Activated naive CD4-positive, alpha-beta T cell treated with anti-CD3 and anti-CD28 coated beads, Interleukin-2, amount 50 U/mL, for 24 hours (primary cell): ENCODE results near the gene BBS10.
"Not testable (repeated sequence)": the region's sequence is repeated elsewhere in the genome, so short reads cannot be mapped to it uniquely, and the experiment has no call there.

ENCODE experiments used
- H3K27ac Mint-ChIP-seq: one replicate; pipeline ENCODE4 v1.8.0; 2021; ENCODE audit warnings: mild to moderate bottlenecking, mixed read lengths
- H3K27me3 Mint-ChIP-seq: one replicate; pipeline ENCODE4 v1.8.0; 2021; ENCODE audit warnings: mixed read lengths
- H3K36me3 Mint-ChIP-seq: one replicate; pipeline ENCODE4 v1.8.0; 2021; ENCODE audit warnings: mixed read lengths
- H3K4me1 Mint-ChIP-seq: one replicate; pipeline ENCODE4 v1.8.0; 2021; ENCODE audit warnings: mixed read lengths
- H3K4me3 Mint-ChIP-seq: one replicate; pipeline ENCODE4 v1.8.0; 2021; ENCODE audit warnings: mild to moderate bottlenecking, mixed read lengths
- H3K9me3 Mint-ChIP-seq: one replicate; pipeline ENCODE4 v1.8.0; 2021; ENCODE audit warnings: mixed read lengths

The BBS10 gene

GRCh38 chr12:76346236-76346635, 2.0 kb downstream of the BBS10 start:
- Mint-ChIP-seq H3K36me3 (no peaks in the 10 kb centered on the region), H3K27ac (no peak overlapping the region), H3K9me3 (no peaks in the 10 kb centered on the region), H3K4me3 (no peak overlapping the region), H3K27me3 (no peaks in the 10 kb centered on the region), H3K4me1 (peaks cover 41% of the 10 kb centered on the region)

GRCh38 chr12:76345569-76345968, 2.6 kb downstream of the BBS10 start:
- Mint-ChIP-seq H3K27me3 (no peaks in the 10 kb centered on the region), H3K36me3 (no peaks in the 10 kb centered on the region), H3K4me3 (peak overlapping the region; percentile 15), H3K4me1 (peaks cover 41% of the 10 kb centered on the region), H3K9me3 (no peaks in the 10 kb centered on the region), H3K27ac (no peak overlapping the region)

- H3K9me3 Mint-ChIP-seq = no peaks in the 10 kb centered on the region
- H3K36me3 Mint-ChIP-seq = no peaks in the 10 kb centered on the region
- peaks cover 23% of the 10 kb centered on the region for H3K4me1 Mint-ChIP-seq
- H3K27me3 Mint-ChIP-seq = no peaks in the 10 kb centered on the region
- H3K4me3 Mint-ChIP-seq = no peak overlapping the region
- no peak overlapping the region for H3K27ac Mint-ChIP-seq
Observed at GRCh38 chr12:76341436-76342030, 6.7 kb downstream of the BBS10 start.

- no peaks in the 10 kb centered on the region for H3K27me3 Mint-ChIP-seq
- no peak overlapping the region for H3K27ac Mint-ChIP-seq
- peaks cover 16% of the 10 kb centered on the region for H3K4me1 Mint-ChIP-seq
- H3K36me3 Mint-ChIP-seq = no peaks in the 10 kb centered on the region
- no peaks in the 10 kb centered on the region for H3K9me3 Mint-ChIP-seq
- no peak overlapping the region for H3K4me3 Mint-ChIP-seq
Observed at GRCh38 chr12:76340680-76341435, 7.4 kb downstream of the BBS10 start.

- Mint-ChIP-seq H3K4me3 (no peak overlapping the region), H3K27me3 (no peaks in the 10 kb centered on the region), H3K36me3 (no peaks in the 10 kb centered on the region), H3K4me1 (peaks cover 5% of the 10 kb centered on the region), H3K9me3 (no peaks in the 10 kb centered on the region), H3K27ac (no peak overlapping the region)
Observed at GRCh38 chr12:76337583-76337982, 10.6 kb downstream of the BBS10 start.

- Mint-ChIP-seq H3K4me1 (no peaks in the 10 kb centered on the region), H3K36me3 (no peaks in the 10 kb centered on the region), H3K9me3 (peaks cover 5% of the 10 kb centered on the region), H3K27me3 (peaks cover 7% of the 10 kb centered on the region), H3K4me3 (no peak overlapping the region), H3K27ac (no peak overlapping the region)
Observed at GRCh38 chr12:76332606-76333005, 15.6 kb downstream of the BBS10 start.

- Mint-ChIP-seq H3K9me3 (peaks cover 5% of the 10 kb centered on the region), H3K4me1 (no peaks in the 10 kb centered on the region), H3K36me3 (no peaks in the 10 kb centered on the region), H3K27ac (no peak overlapping the region), H3K27me3 (peaks cover 7% of the 10 kb centered on the region), H3K4me3 (no peak overlapping the region)
Observed at GRCh38 chr12:76329606-76330005, 18.6 kb downstream of the BBS10 start.

- H3K27ac Mint-ChIP-seq = no peak overlapping the region
- peaks cover 5% of the 10 kb centered on the region for H3K9me3 Mint-ChIP-seq
- H3K27me3 Mint-ChIP-seq = peaks cover 7% of the 10 kb centered on the region
Observed at GRCh38 chr12:76329159-76329558, 19.1 kb downstream of the BBS10 start.

GRCh38 chr12:76319595-76320319, 28.5 kb downstream of the BBS10 start:
- not testable (repeated sequence) for H3K27me3 Mint-ChIP-seq, H3K9me3 Mint-ChIP-seq, H3K27ac Mint-ChIP-seq, H3K4me3 Mint-ChIP-seq, H3K36me3 Mint-ChIP-seq, H3K4me1 Mint-ChIP-seq

More at GRCh38 chr12:76329159-76329558, 19.1 kb downstream of the BBS10 start:
- Mint-ChIP-seq H3K4me1 (no peaks in the 10 kb centered on the region), H3K4me3 (no peak overlapping the region), H3K36me3 (no peaks in the 10 kb centered on the region)

- Mint-ChIP-seq H3K27me3 (peaks cover 5% of the 10 kb centered on the region), H3K36me3 (no peaks in the 10 kb centered on the region), H3K27ac (no peak overlapping the region), H3K4me1 (no peaks in the 10 kb centered on the region), H3K4me3 (no peak overlapping the region), H3K9me3 (no peaks in the 10 kb centered on the region)
Observed at GRCh38 chr12:76318773-76319594, 29.2 kb downstream of the BBS10 start.

- no peak overlapping the region for H3K27ac Mint-ChIP-seq
- H3K4me1 Mint-ChIP-seq = no peaks in the 10 kb centered on the region
- no peaks in the 10 kb centered on the region for H3K9me3 Mint-ChIP-seq
- H3K27me3 Mint-ChIP-seq = peaks cover 5% of the 10 kb centered on the region
- no peak overlapping the region for H3K4me3 Mint-ChIP-seq
- no peaks in the 10 kb centered on the region for H3K36me3 Mint-ChIP-seq
Observed at GRCh38 chr12:76317976-76318375, 30.2 kb downstream of the BBS10 start.

GRCh38 chr12:76316468-76316867, 31.7 kb downstream of the BBS10 start:
- no peaks in the 10 kb centered on the region for H3K9me3 Mint-ChIP-seq

GRCh38 chr12:76313299-76313698, 34.9 kb downstream of the BBS10 start:
- H3K36me3 Mint-ChIP-seq = no peaks in the 10 kb centered on the region
- no peak overlapping the region for H3K27ac Mint-ChIP-seq
- no peak overlapping the region for H3K4me3 Mint-ChIP-seq
- H3K27me3 Mint-ChIP-seq = peaks cover 3% of the 10 kb centered on the region
- no peaks in the 10 kb centered on the region for H3K4me1 Mint-ChIP-seq
- H3K9me3 Mint-ChIP-seq = no peaks in the 10 kb centered on the region

More at GRCh38 chr12:76316468-76316867, 31.7 kb downstream of the BBS10 start:
- H3K4me3 Mint-ChIP-seq = no peak overlapping the region
- peaks cover 4% of the 10 kb centered on the region for H3K27me3 Mint-ChIP-seq
- no peaks in the 10 kb centered on the region for H3K36me3 Mint-ChIP-seq
- H3K27ac Mint-ChIP-seq = no peak overlapping the region
- no peaks in the 10 kb centered on the region for H3K4me1 Mint-ChIP-seq

GRCh38 chr12:76312315-76312714, 35.9 kb downstream of the BBS10 start:
- Mint-ChIP-seq H3K4me1 (no peaks in the 10 kb centered on the region), H3K27ac (no peak overlapping the region), H3K27me3 (peaks cover 1% of the 10 kb centered on the region), H3K9me3 (no peaks in the 10 kb centered on the region), H3K4me3 (no peak overlapping the region), H3K36me3 (no peaks in the 10 kb centered on the region)

GRCh38 chr12:76311796-76312195, 36.4 kb downstream of the BBS10 start:
- no peaks in the 10 kb centered on the region for H3K4me1 Mint-ChIP-seq
- no peaks in the 10 kb centered on the region for H3K36me3 Mint-ChIP-seq
- no peaks in the 10 kb centered on the region for H3K9me3 Mint-ChIP-seq
- no peak overlapping the region for H3K4me3 Mint-ChIP-seq
- H3K27ac Mint-ChIP-seq = no peak overlapping the region
- peaks cover 1% of the 10 kb centered on the region for H3K27me3 Mint-ChIP-seq
